MM.1S (cell line): ENCODE results near the gene XRCC5.

Source experiments
- CTCF ChIP-seq: fragments of 300-600 bp; sonication (generic); IDR thresholded peaks from 2 replicates; pipeline ENCODE4 v1.5.1; 2016; ENCODE audit warnings: antibody characterized with exemption, low read length, mixed read lengths
- EZH2 ChIP-seq: fragments of 300-600 bp; sonication (generic); optimal IDR thresholded peaks from 2 replicates; pipeline ENCODE3; 2017; ENCODE audit warnings: low read depth, mild to moderate bottlenecking, antibody characterized with exemption, low read length, mixed read lengths
- EZH2phosphoT487 ChIP-seq: fragments of 300-600 bp; sonication (generic); IDR thresholded peaks from 2 replicates; pipeline ENCODE4 v1.6.1; 2018; ENCODE audit warnings: antibody characterized with exemption, low read length

- TF ChIP-seq CTCF (no peak), EZH2 (no peak), EZH2phosphoT487 (no peak)
These were observed 47.7 kb downstream of the XRCC5 start for GRCh38 chr2:216156822-216157221.
